Measurements from ENCODE around the gene TIMM10. TPM values are rescaled to one million over a fixed set of nuclear protein-coding genes. Genes with fewer than 3 reads are reported as not detected.

TIMM10 gene
- total and polyA plus RNA-seq, 9 donors, result 36.3 to 61.9 (median 38.4) TPM

Other genes with a start within 250 kb of the TIMM10 start
- 67.2 TPM for gene TNKS1BP1, start 205.8 kb downstream of the TIMM10 start, total RNA-seq
- 100 to 1,000 TPM in 7 of 8 donors, 10 to 100 TPM in 1; 94.6 to 120 (median 111) TPM for gene TNKS1BP1, start 205.8 kb downstream of the TIMM10 start, polyA plus RNA-seq (ENCODE audit: insufficient read depth in 1 of 8, insufficient read length in 8 of 8, low replicate concordance in 1 of 8)
- 64.3 TPM for gene SSRP1, start 194.9 kb downstream of the TIMM10 start, total RNA-seq
- 100 to 1,000 TPM in 7 of 8 donors, 10 to 100 TPM in 1; 98.6 to 135 (median 111) TPM for gene SSRP1, start 194.9 kb downstream of the TIMM10 start, polyA plus RNA-seq (ENCODE audit: insufficient read depth in 1 of 8, insufficient read length in 8 of 8, low replicate concordance in 1 of 8)
- gene P2RX3, start 192.4 kb downstream of the TIMM10 start, total RNA-seq, result 1.5 TPM
- gene P2RX3, start 192.4 kb downstream of the TIMM10 start, polyA plus RNA-seq (ENCODE audit: insufficient read depth in 1 of 8, insufficient read length in 8 of 8, low replicate concordance in 1 of 8), result 1 to 10 TPM; 1.3 to 5.2 (median 2.5) TPM
- 0.22 TPM for gene PRG3, start 149.6 kb downstream of the TIMM10 start, total RNA-seq
- 1 to 10 TPM in 1 of 8 donors, under 1 TPM in 5, not detected in 2; 0.14 to 1.3 (median 0.42) TPM for gene PRG3, start 149.6 kb downstream of the TIMM10 start, polyA plus RNA-seq (ENCODE audit: insufficient read depth in 1 of 8, insufficient read length in 8 of 8, low replicate concordance in 1 of 8)
- 1.0 TPM for gene PRG2, start 140.1 kb downstream of the TIMM10 start, total RNA-seq
- gene PRG2, start 140.1 kb downstream of the TIMM10 start, polyA plus RNA-seq (ENCODE audit: insufficient read depth in 1 of 8, insufficient read length in 8 of 8, low replicate concordance in 1 of 8), result 1 to 10 TPM in 4 of 8 donors, under 1 TPM in 4; 0.35 to 3.8 (median 0.89) TPM
- gene SLC43A3, start 103.6 kb downstream of the TIMM10 start, total RNA-seq, result 27.1 TPM
- gene SLC43A3, start 103.6 kb downstream of the TIMM10 start, polyA plus RNA-seq (ENCODE audit: insufficient read depth in 1 of 8, insufficient read length in 8 of 8, low replicate concordance in 1 of 8), result 10 to 100 TPM; 19.9 to 43.5 (median 29.6) TPM
- 2.0 TPM for gene RTN4RL2, start 70.2 kb downstream of the TIMM10 start, total RNA-seq
- 10 to 100 TPM; 11.2 to 27.2 (median 20.4) TPM for gene RTN4RL2, start 70.2 kb downstream of the TIMM10 start, polyA plus RNA-seq (ENCODE audit: insufficient read depth in 1 of 8, insufficient read length in 8 of 8, low replicate concordance in 1 of 8)
- 12.2 TPM for gene SLC43A1, start 15.1 kb downstream of the TIMM10 start, total RNA-seq
- 10 to 100 TPM in 4 of 8 donors, 1 to 10 TPM in 4; 7.1 to 12.5 (median 10.1) TPM for gene SLC43A1, start 15.1 kb downstream of the TIMM10 start, polyA plus RNA-seq (ENCODE audit: insufficient read depth in 1 of 8, insufficient read length in 8 of 8, low replicate concordance in 1 of 8)
- gene SMTNL1, start 6.8 kb upstream of the TIMM10 start, total RNA-seq, result 143 TPM
- gene SMTNL1, start 6.8 kb upstream of the TIMM10 start, polyA plus RNA-seq (ENCODE audit: insufficient read depth in 1 of 8, insufficient read length in 8 of 8, low replicate concordance in 1 of 8), result 100 to 1,000 TPM in 7 of 8 donors, 10 to 100 TPM in 1; 93.2 to 258 (median 197) TPM
- 18.5 TPM for gene UBE2L6, start 36.9 kb upstream of the TIMM10 start, total RNA-seq
- 10 to 100 TPM; 19.9 to 25.6 (median 22.5) TPM for gene UBE2L6, start 36.9 kb upstream of the TIMM10 start, polyA plus RNA-seq (ENCODE audit: insufficient read depth in 1 of 8, insufficient read length in 8 of 8, low replicate concordance in 1 of 8)
- gene SERPING1, start 66.9 kb upstream of the TIMM10 start, total RNA-seq, result 31.4 TPM
- gene SERPING1, start 66.9 kb upstream of the TIMM10 start, polyA plus RNA-seq (ENCODE audit: insufficient read depth in 1 of 8, insufficient read length in 8 of 8, low replicate concordance in 1 of 8), result 10 to 100 TPM; 71.8 to 97.7 (median 89.0) TPM
- 0.53 TPM for gene YPEL4, start 119.2 kb upstream of the TIMM10 start, total RNA-seq
- gene YPEL4, start 119.2 kb upstream of the TIMM10 start, polyA plus RNA-seq (ENCODE audit: insufficient read depth in 1 of 8, insufficient read length in 8 of 8, low replicate concordance in 1 of 8), result 1 to 10 TPM in 7 of 8 donors, under 1 TPM in 1; 0.82 to 2.1 (median 1.7) TPM
- 12.3 TPM for gene CLP1, start 127.0 kb upstream of the TIMM10 start, total RNA-seq
- gene CLP1, start 127.0 kb upstream of the TIMM10 start, polyA plus RNA-seq (ENCODE audit: insufficient read depth in 1 of 8, insufficient read length in 8 of 8, low replicate concordance in 1 of 8), result 10 to 100 TPM in 4 of 8 donors, 1 to 10 TPM in 4; 8.6 to 11.3 (median 10.0) TPM
- 13.5 TPM for gene ZDHHC5, start 137.4 kb upstream of the TIMM10 start, total RNA-seq
- gene ZDHHC5, start 137.4 kb upstream of the TIMM10 start, polyA plus RNA-seq (ENCODE audit: insufficient read depth in 1 of 8, insufficient read length in 8 of 8, low replicate concordance in 1 of 8), result 10 to 100 TPM; 25.6 to 40.3 (median 31.9) TPM
- gene MED19, start 181.5 kb upstream of the TIMM10 start, total RNA-seq, result 18.9 TPM
- 10 to 100 TPM; 11.3 to 16.3 (median 14.0) TPM for gene MED19, start 181.5 kb upstream of the TIMM10 start, polyA plus RNA-seq (ENCODE audit: insufficient read depth in 1 of 8, insufficient read length in 8 of 8, low replicate concordance in 1 of 8)
- gene TMX2, start 181.8 kb upstream of the TIMM10 start, total RNA-seq, result 53.7 TPM
- 10 to 100 TPM; 45.8 to 55.3 (median 53.8) TPM for gene TMX2, start 181.8 kb upstream of the TIMM10 start, polyA plus RNA-seq (ENCODE audit: insufficient read depth in 1 of 8, insufficient read length in 8 of 8, low replicate concordance in 1 of 8)
- 113 TPM for gene SELENOH, start 210.7 kb upstream of the TIMM10 start, total RNA-seq
- gene SELENOH, start 210.7 kb upstream of the TIMM10 start, polyA plus RNA-seq (ENCODE audit: insufficient read depth in 1 of 8, insufficient read length in 8 of 8, low replicate concordance in 1 of 8), result 10 to 100 TPM; 68.8 to 91.1 (median 78.1) TPM
- gene BTBD18, start 221.1 kb upstream of the TIMM10 start, total RNA-seq, result not detected
- gene BTBD18, start 221.1 kb upstream of the TIMM10 start, polyA plus RNA-seq (ENCODE audit: insufficient read depth in 1 of 8, insufficient read length in 8 of 8, low replicate concordance in 1 of 8), result under 1 TPM in 7 of 8 donors, not detected in 1; 0.07 to 0.41 (median 0.09) TPM
- 110 TPM for gene CTNND1, start 231.0 kb upstream of the TIMM10 start, total RNA-seq
- gene CTNND1, start 231.0 kb upstream of the TIMM10 start, polyA plus RNA-seq (ENCODE audit: insufficient read depth in 1 of 8, insufficient read length in 8 of 8, low replicate concordance in 1 of 8), result 100 to 1,000 TPM; 106 to 145 (median 128) TPM

Measured in muscle of leg (tissue), 9 donors.